GM12878 (cell line): ENCODE data around the gene DHRS7B. TPM values are rescaled to one million over a fixed set of nuclear protein-coding genes. Genes with fewer than 3 reads are reported as not detected.

Experiments used
- ATAC-seq: fragments of 200-7000 bp; cut with Tn5 transposase; 3 replicates; pipeline ENCODE4 v1.9.1; 2020; ENCODE audit warnings: mild to moderate bottlenecking, moderate library complexity
- BruUV-seq: library from RNA; stranded (reverse); fragments of 400-500 nt; replicated peaks from 2 replicates; lab custom pipeline; 2021; lab: Mats Ljungman, UMichigan
- CTCF ChIA-PET: fragments of 300-600 bp; sonication (Branson Sonifier 250); formaldehyde crosslinking; extraction: SDS; loops from one replicate; lab custom pipeline; 2021; ENCODE audit warnings: inconsistent platforms; lab: Yijun Ruan, JAX
- POLR2A ChIA-PET: fragments of 350-600 bp; formaldehyde crosslinking; extraction: SDS; loops from one replicate; lab custom pipeline; 2021; ENCODE audit warnings: inconsistent platforms; lab: Charles Lee
- RAD21 ChIA-PET: fragments of 300-600 bp; sonication (Branson Sonifier 250); formaldehyde crosslinking; loops from one replicate; lab custom pipeline; 2023; ENCODE audit warnings: antibody characterized with exemption; ENCODE audit not compliant: unreplicated experiment; lab: Charles Lee
- SMC1A ChIA-PET: fragments of 300-600 bp; sonication (Branson Sonifier 250); formaldehyde crosslinking; loops from one replicate; lab custom pipeline; 2023; ENCODE audit not compliant: unreplicated experiment, uncharacterized antibody; lab: Charles Lee
- DNase-seq: peaks from one replicate; pipeline ENCODE4 v3.0.0-alpha.2; 2011; ENCODE audit warnings: low read depth, low spot score
- FAIRE-seq: peaks from 3 replicates; lab custom pipeline; 2011; peaks lifted over from hg19 to GRCh38; lab: Jason Lieb, UNC
- H2AFZ ChIP-seq: 2 replicates; pipeline ENCODE4 v1.6.0; 2011; ENCODE audit warnings: low read depth, low read length, control low read depth; ENCODE audit not compliant: control insufficient read depth
- H3K27ac ChIP-seq: 2 replicates; pipeline ENCODE4 v1.5.1; 2011; ENCODE audit warnings: control low read depth; ENCODE audit not compliant: control insufficient read depth, insufficient read depth
- H3K27me3 ChIP-seq, 2 experiments: replicated peaks in 1 of 2; 2 replicates each; pipeline versions ENCODE4 v1.6.0 to v1.6.1; 2011; ENCODE audit warnings: low read length in 1 of 2; ENCODE audit not compliant: control insufficient read depth in 2 of 2, insufficient read depth in 2 of 2
- H3K36me3 ChIP-seq, 2 experiments: 2 replicates each; pipeline ENCODE4 v1.5.1; 2011; ENCODE audit warnings: low read length in 1 of 2; ENCODE audit not compliant: control insufficient read depth in 2 of 2, insufficient read depth in 2 of 2
- H3K4me1 ChIP-seq: 2 replicates; pipeline ENCODE4 v1.6.1; 2011; ENCODE audit warnings: mild to moderate bottlenecking, low read length, moderate library complexity, mixed read lengths; ENCODE audit not compliant: control insufficient read depth, insufficient read depth
- H3K4me2 ChIP-seq: 2 replicates; pipeline ENCODE4 v1.6.0; 2011; ENCODE audit warnings: control low read depth; ENCODE audit not compliant: control insufficient read depth, insufficient read depth
- H3K4me3 ChIP-seq: fragments of 200-600 bp; sonication (generic); 2 replicates; pipeline ENCODE4 v1.5.1; 2016
- H3K79me2 ChIP-seq: 2 replicates; pipeline ENCODE4 v1.6.0; 2011; ENCODE audit warnings: low read length; ENCODE audit not compliant: control insufficient read depth, insufficient read depth
- H3K9ac ChIP-seq: 2 replicates; pipeline ENCODE4 v1.8.0; 2011; ENCODE audit warnings: low read length, control low read depth, mixed read lengths; ENCODE audit not compliant: control insufficient read depth, insufficient read depth
- H3K9me3 ChIP-seq: replicated peaks from 3 replicates; pipeline ENCODE4 v1.5.1; 2011; ENCODE audit warnings: mild to moderate bottlenecking, low read length; ENCODE audit not compliant: control insufficient read depth, insufficient read depth
- H4K20me1 ChIP-seq: 2 replicates; pipeline ENCODE4 v1.6.0; 2011; ENCODE audit not compliant: control insufficient read depth, insufficient read depth
- ASH2L ChIP-seq: fragments of 300-600, 200-600 bp; sonication (generic); IDR thresholded peaks from 2 replicates; pipeline ENCODE4 v1.6.1; 2017; ENCODE audit warnings: low read depth, mild to moderate bottlenecking, borderline replicate concordance
- BRCA1 ChIP-seq: IDR thresholded peaks from 2 replicates; pipeline ENCODE4 v1.6.1; 2011; ENCODE audit warnings: low read depth, low read length, improper control_type of control experiment
- EP300 ChIP-seq, 2 experiments: fragments of 150-350 bp in 1 of 2; IDR thresholded peaks; 2 replicates each; pipeline ENCODE4 v1.6.1; 2011 to 2012; ENCODE audit warnings: low read depth in 2 of 2, low read length in 2 of 2, borderline replicate concordance in 1 of 2, improper control_type of control experiment in 1 of 2, inconsistent platforms in 1 of 2; ENCODE audit not compliant: control insufficient read depth in 1 of 2
- GABPA ChIP-seq: IDR thresholded peaks from 2 replicates; pipeline ENCODE4 v1.6.1; 2014; ENCODE audit warnings: antibody characterized with exemption, low read depth, mild to moderate bottlenecking, inconsistent platforms
- HCFC1 ChIP-seq: fragments of 150-350 bp; IDR thresholded peaks from 2 replicates; pipeline ENCODE4 v1.6.1; 2014; ENCODE audit warnings: low read length
- NR2C2 ChIP-seq: IDR thresholded peaks from 2 replicates; pipeline ENCODE4 v1.6.1; 2011; ENCODE audit warnings: borderline replicate concordance, low read depth; ENCODE audit not compliant: control insufficient read depth, insufficient read length
- RAD21 ChIP-seq: IDR thresholded peaks from 2 replicates; pipeline ENCODE4 v1.6.1; 2011; ENCODE audit warnings: mild to moderate bottlenecking, low read depth, low read length, moderate library complexity; ENCODE audit not compliant: insufficient read depth
- SIX5 ChIP-seq: IDR thresholded peaks from 2 replicates; pipeline ENCODE4 v1.6.1; 2011; ENCODE audit warnings: mild to moderate bottlenecking, low read depth, low read length, moderate library complexity; ENCODE audit not compliant: severe bottlenecking
- SP1 ChIP-seq: IDR thresholded peaks from one replicate; pipeline ENCODE4 v1.6.1; 2011; ENCODE audit warnings: low read depth, low read length
- ZBED1 ChIP-seq: IDR thresholded peaks from 2 replicates; pipeline ENCODE4 v1.6.1; 2016; ENCODE audit warnings: borderline replicate concordance
- ZNF384 ChIP-seq: IDR thresholded peaks from 2 replicates; pipeline ENCODE4 v1.6.1; 2012; ENCODE audit warnings: low read depth, mild to moderate bottlenecking, low read length, improper control_type of control experiment, borderline replicate concordance
- WGBS: methylation state at CpG from one replicate; pipeline ENCODE4 v1.1.6; 2016; ENCODE audit warnings: low lambda C conversion rate; ENCODE audit not compliant: insufficient replicate concordance, insufficient coverage; ENCODE audit errors: missing lambda C conversion rate; 5-methylcytosine and 5-hydroxymethylcytosine counted together
- in situ Hi-C: fragments of 300-500 bp; cut with MboI; formaldehyde crosslinking; loops from 9 replicates; pipeline ENCODE4 v1.14.3; 2018; ENCODE audit warnings: mixed read lengths
- intact Hi-C: fragments of 100-400 bp; cut with micrococcal nuclease; formaldehyde crosslinking; loops from one replicate; pipeline ENCODE4 v1.14.2; 2022; ENCODE audit not compliant: unreplicated experiment
- polyA plus RNA-seq, 11 experiments: library from polyadenylated mRNA; depleted of rRNA in 4 of 11; unstranded in 6 of 11; stranded (reverse) in 5 of 11; fragments of >200 nt; fragmentation: Nextera tagmentation in 4 of 11; fragmentation: Illumina TruSeq in 1 of 11; extraction: Ambion mirVana in 4 of 11; extraction: Trizol in 1 of 11; gene quantifications; 1 replicate in 1 of 11; 2 replicates in 10 of 11; pipeline versions ENCODE4 v1.2.1 to v1.2.3, GENCODE V29; 2011 to 2016; ENCODE audit warnings: inconsistent platforms in 2 of 11, missing spikeins in 2 of 11, low read depth in 1 of 11
- total RNA-seq, 4 experiments: library from RNA; depleted of rRNA in 3 of 4; stranded (reverse); fragments of >200 nt in 3 of 4; fragmentation: Illumina TruSeq in 1 of 4; extraction: Trizol in 1 of 4; gene quantifications; 2 replicates each; pipeline versions ENCODE4 v1.2.1 to v1.2.3, GENCODE V29; 2013 to 2021
- TF ChIP-seq, protein P1 (sequence below): fragments of 450-650 bp; IDR thresholded peaks from 2 replicates; pipeline ENCODE4 v1.6.1; 2017; ENCODE audit warnings: antibody characterized with exemption, mild to moderate bottlenecking, moderate library complexity
- TF ChIP-seq, protein P2 (sequence below): IDR thresholded peaks from 2 replicates; pipeline ENCODE4 v1.6.1; 2012; ENCODE audit warnings: low read depth, low read length, improper control_type of control experiment

The DHRS7B gene
- total and polyA plus RNA-seq, 10 of the 15 experiments (the other 5 are each of a cell fraction or from before 2014, with no cell fraction given) = 11.1 to 35.6 (median 23.0) TPM

DNA sequence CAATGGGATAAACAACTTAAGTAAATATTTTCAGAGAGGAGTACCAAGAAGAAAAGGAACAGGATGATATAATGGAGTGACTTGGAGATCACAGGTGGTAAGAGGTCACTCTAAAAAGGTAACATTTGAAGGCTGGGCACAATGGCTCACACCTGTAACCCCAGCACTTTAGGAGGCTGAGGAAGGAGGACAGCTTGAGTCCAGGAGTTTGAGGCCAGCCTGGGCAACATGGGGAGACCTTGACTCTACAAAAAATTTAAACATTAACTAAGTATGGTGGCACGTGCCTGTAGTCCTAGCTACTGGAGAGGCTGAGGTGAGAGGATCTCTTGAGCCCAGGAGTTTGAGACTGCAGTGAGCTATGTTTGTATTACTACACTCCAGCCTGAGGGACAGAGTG is 90.6 kb downstream of the DHRS7B start (continued):
- TF ChIP-seq EP300 (IDR thresholded peaks at IDR 0.05; ENCODE audit: borderline replicate concordance in 1 of 2, control insufficient read depth in 1 of 2, low read depth in 2 of 2, low read length in 2 of 2) = no peak
- TF ChIP-seq, protein P1, sequence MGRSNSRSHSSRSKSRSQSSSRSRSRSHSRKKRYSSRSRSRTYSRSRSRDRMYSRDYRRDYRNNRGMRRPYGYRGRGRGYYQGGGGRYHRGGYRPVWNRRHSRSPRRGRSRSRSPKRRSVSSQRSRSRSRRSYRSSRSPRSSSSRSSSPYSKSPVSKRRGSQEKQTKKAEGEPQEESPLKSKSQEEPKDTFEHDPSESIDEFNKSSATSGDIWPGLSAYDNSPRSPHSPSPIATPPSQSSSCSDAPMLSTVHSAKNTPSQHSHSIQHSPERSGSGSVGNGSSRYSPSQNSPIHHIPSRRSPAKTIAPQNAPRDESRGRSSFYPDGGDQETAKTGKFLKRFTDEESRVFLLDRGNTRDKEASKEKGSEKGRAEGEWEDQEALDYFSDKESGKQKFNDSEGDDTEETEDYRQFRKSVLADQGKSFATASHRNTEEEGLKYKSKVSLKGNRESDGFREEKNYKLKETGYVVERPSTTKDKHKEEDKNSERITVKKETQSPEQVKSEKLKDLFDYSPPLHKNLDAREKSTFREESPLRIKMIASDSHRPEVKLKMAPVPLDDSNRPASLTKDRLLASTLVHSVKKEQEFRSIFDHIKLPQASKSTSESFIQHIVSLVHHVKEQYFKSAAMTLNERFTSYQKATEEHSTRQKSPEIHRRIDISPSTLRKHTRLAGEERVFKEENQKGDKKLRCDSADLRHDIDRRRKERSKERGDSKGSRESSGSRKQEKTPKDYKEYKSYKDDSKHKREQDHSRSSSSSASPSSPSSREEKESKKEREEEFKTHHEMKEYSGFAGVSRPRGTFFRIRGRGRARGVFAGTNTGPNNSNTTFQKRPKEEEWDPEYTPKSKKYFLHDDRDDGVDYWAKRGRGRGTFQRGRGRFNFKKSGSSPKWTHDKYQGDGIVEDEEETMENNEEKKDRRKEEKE = no peak

- no TSS peak for BruUV-seq
- RAD21 ChIA-PET = no interaction called here
- Histone ChIP-seq H3K79me2 (peaks cover 24% of the 10 kb centered on the region), H3K9me3 (no peaks in the 10 kb centered on the region), H3K4me3 (no peak overlapping the region), H4K20me1 (no peaks in the 10 kb centered on the region), H3K4me2 (no peak overlapping the region), H3K4me1 (no peaks in the 10 kb centered on the region; the same call in 1 of the 2 replicates), H3K27me3 (no peaks in the 10 kb centered on the region), H2AFZ (no peak overlapping the region), H3K9ac (no peak overlapping the region), H3K27ac (no peak overlapping the region), H3K36me3 (no peaks in the 10 kb centered on the region; a peak in 1 of 4 replicates)
- DNase-seq = no peak
- intact Hi-C loops (no loop called here), in situ Hi-C loops (loop anchor here (5.0 kb wide), 1 partner anchor 99 kb away; no protein-coding TSS in a partner anchor)
- TF ChIP-seq RAD21 (0 out of 2 replicates have a peak, but pooled peaks have one; percentile 3), HCFC1 (peak; percentile 41; the same call in 1 of the 2 replicates), ZBED1 (no peak), GABPA (no peak), NR2C2 (no peak), SIX5 (peak; percentile 60), ASH2L (no peak), ZNF384 (no peak), SP1 (no peak), BRCA1 (no peak)
- TF ChIP-seq, protein P2, sequence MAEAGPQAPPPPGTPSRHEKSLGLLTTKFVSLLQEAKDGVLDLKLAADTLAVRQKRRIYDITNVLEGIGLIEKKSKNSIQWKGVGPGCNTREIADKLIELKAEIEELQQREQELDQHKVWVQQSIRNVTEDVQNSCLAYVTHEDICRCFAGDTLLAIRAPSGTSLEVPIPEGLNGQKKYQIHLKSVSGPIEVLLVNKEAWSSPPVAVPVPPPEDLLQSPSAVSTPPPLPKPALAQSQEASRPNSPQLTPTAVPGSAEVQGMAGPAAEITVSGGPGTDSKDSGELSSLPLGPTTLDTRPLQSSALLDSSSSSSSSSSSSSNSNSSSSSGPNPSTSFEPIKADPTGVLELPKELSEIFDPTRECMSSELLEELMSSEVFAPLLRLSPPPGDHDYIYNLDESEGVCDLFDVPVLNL = no peak
- SMC1A ChIA-PET = no interaction called here
- WGBS = 66% methylated on average over 3 of the region's 3 CpGs
- POLR2A ChIA-PET = no interaction called here
- CTCF ChIA-PET = interaction anchor here (1.1 kb wide), 1 partner anchor 89 kb away, joined by 4 read pairs; no protein-coding TSS in a partner anchor
- no peak for ATAC-seq
- FAIRE-seq = no peak
Observed at GRCh38 chr17:21218101-21218500, 91.3 kb downstream of the DHRS7B start.
